ENCODE measurements around the gene HPSE2. TPM values are rescaled to one million over a fixed set of nuclear protein-coding genes. Genes with fewer than 3 reads are reported as not detected.

HPSE2 gene
- polyA plus RNA-seq, 1 experiment, result not detected

GRCh38 chr10:98418665-98419468, 816.8 kb downstream of the HPSE2 start:
- Histone ChIP-seq H3K4me3 (ENCODE audit: low read depth, low read length) (no peak overlapping the region), H3K9me3 (ENCODE audit: control insufficient read depth, insufficient read depth, low read length) (no peaks in the 10 kb centered on the region; the same call in 1 of the 2 replicates), H3K27ac (ENCODE audit: low read depth, low read length) (no peak overlapping the region), H3K27me3 (ENCODE audit: control insufficient read depth, insufficient read depth, low read length) (no peaks in the 10 kb centered on the region)
- POLR2A ChIA-PET, result no interaction called here
- CTCF ChIA-PET, result no interaction called here
- no peak for DNase-seq (ENCODE audit: low read depth, low spot score)
- TF ChIP-seq CTCF (IDR thresholded peaks at IDR 0.05; ENCODE audit: low read depth, low read length), result no peak

- Histone ChIP-seq H3K27me3 (ENCODE audit: control insufficient read depth, insufficient read depth, low read length) (no peaks in the 10 kb centered on the region), H3K9me3 (ENCODE audit: control insufficient read depth, insufficient read depth, low read length) (no peaks in the 10 kb centered on the region; the same call in 1 of the 2 replicates), H3K4me3 (ENCODE audit: low read depth, low read length) (no peak overlapping the region), H3K27ac (ENCODE audit: low read depth, low read length) (no peak overlapping the region)
- CTCF ChIA-PET, result interaction anchor here (0.6 kb wide), 1 partner anchor 24 kb away, joined by 4 read pairs; no protein-coding TSS in a partner anchor
- no peak for TF ChIP-seq CTCF (IDR thresholded peaks at IDR 0.05; ENCODE audit: low read depth, low read length)
- POLR2A ChIA-PET, result no interaction called here
- DNase-seq (ENCODE audit: low read depth, low spot score), result no peak
These were observed 817.5 kb downstream of the HPSE2 start for GRCh38 chr10:98417973-98418664.

GRCh38 chr10:98417481-98417959, 818.1 kb downstream of the HPSE2 start:
- H3K27me3 ChIP-seq (ENCODE audit: control insufficient read depth, insufficient read depth, low read length), result no peaks in the 10 kb centered on the region
- H3K27ac ChIP-seq (ENCODE audit: low read depth, low read length), result no peak overlapping the region
- H3K4me3 ChIP-seq (ENCODE audit: low read depth, low read length), result no peak overlapping the region
- DNase-seq (ENCODE audit: low read depth, low spot score), result no peak
- ChIA-PET POLR2A (no interaction called here), CTCF (interaction anchor here (0.6 to 1.1 kb wide), 2 partner anchors 8 to 25 kb away, joined by 4 to 5 read pairs; no protein-coding TSS in a partner anchor)
- no peaks in the 10 kb centered on the region; the same call in 1 of the 2 replicates for H3K9me3 ChIP-seq (ENCODE audit: control insufficient read depth, insufficient read depth, low read length)
- TF ChIP-seq CTCF (IDR thresholded peaks at IDR 0.05; ENCODE audit: low read depth, low read length), result no peak

GRCh38 chr10:98416606-98417388, 818.9 kb downstream of the HPSE2 start:
- no peak for DNase-seq (ENCODE audit: low read depth, low spot score)
- Histone ChIP-seq H3K27me3 (ENCODE audit: control insufficient read depth, insufficient read depth, low read length) (no peaks in the 10 kb centered on the region), H3K27ac (ENCODE audit: low read depth, low read length) (no peak overlapping the region), H3K9me3 (ENCODE audit: control insufficient read depth, insufficient read depth, low read length) (no peaks in the 10 kb centered on the region; the same call in 1 of the 2 replicates), H3K4me3 (ENCODE audit: low read depth, low read length) (no peak overlapping the region)
- TF ChIP-seq CTCF (IDR thresholded peaks at IDR 0.05; ENCODE audit: low read depth, low read length), result no peak
- POLR2A ChIA-PET, result no interaction called here
- CTCF ChIA-PET, result interaction anchor here (1.1 kb wide), 1 partner anchor 9 kb away, joined by 5 read pairs; no protein-coding TSS in a partner anchor

Measured in AG04450 (cell line).